ENCODE data around the gene SLC9A9. TPM values are rescaled to one million over a fixed set of nuclear protein-coding genes. Genes with fewer than 3 reads are reported as not detected.
A peak's percentile ranks its signal among the peaks of the same experiment; 100 is the strongest.

The SLC9A9 gene
- total and polyA plus RNA-seq, 9 of the 15 experiments (the other 6 are each of a cell fraction or from before 2014, with no cell fraction given): 0.03 to 0.13 TPM; not detected in 7

DNA sequence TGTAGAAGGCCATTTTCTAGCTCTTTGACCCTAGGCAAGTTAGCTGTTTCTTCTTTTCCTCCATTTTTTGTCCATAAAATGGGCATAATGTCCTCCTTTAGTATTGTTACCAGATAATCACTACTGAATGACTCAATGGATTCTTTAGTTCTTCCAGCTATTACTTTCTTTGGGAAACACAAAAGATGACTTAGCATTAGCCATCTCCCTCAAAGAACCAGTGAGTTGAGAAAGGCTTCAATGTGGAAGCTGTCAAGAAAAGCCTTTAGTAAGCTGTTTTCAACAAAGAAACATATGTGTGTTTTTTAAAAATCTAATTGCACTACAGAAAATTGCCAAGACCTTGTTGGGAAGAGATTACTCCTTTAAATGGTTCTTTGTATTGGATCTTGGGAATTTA, 135.7 kb downstream of the SLC9A9 start (continued):
- TF ChIP-seq RFX1 (IDR thresholded peaks at IDR 0.05) (no peak), HES1 (IDR thresholded peaks at IDR 0.05; ENCODE audit: low read depth) (no peak), ZBTB34 (CRISPR knock-in tag; IDR thresholded peaks at IDR 0.05) (no peak), RFX7 (CRISPR knock-in tag; IDR thresholded peaks at IDR 0.05) (no peak), HIVEP1 (CRISPR knock-in tag; IDR thresholded peaks at IDR 0.05) (no peak)
- TF ChIP-seq, protein P1, sequence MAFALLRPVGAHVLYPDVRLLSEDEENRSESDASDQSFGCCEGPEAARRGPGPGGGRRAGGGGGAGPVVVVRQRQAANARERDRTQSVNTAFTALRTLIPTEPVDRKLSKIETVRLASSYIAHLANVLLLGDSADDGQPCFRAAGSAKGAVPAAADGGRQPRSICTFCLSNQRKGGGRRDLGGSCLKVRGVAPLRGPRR (CRISPR knock-in tag; IDR thresholded peaks at IDR 0.05): no peak

DNA sequence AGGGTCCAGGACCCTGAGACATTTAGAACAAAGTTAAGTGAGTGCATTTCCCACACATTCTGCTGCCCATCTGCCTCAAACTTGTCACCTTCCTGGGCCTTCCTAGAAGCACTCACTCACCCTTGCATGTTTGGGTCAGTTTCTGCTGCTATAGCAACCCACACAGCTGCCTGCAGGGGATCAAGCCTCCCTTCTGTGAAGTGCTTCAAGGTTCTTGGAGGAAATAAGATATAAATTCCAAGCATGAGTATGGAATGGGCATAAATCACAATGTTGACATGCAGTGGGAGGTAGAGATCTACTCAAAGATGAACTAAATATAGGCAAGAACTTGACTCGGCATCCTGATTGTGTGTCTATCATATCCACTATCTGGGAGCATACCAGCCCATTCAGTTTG, 140.4 kb downstream of the SLC9A9 start:
- ChIA-PET CTCF (ENCODE audit: low intra/inter-chr PET ratio) (no interaction called here), POLR2A (interaction anchor here (1.0 kb wide), 1 partner anchor 8 kb away, joined by 3 read pairs; no protein-coding TSS in a partner anchor)
- 6% methylated on average over 1 of the region's 1 CpG for WGBS (ENCODE audit: insufficient coverage, low coverage, missing lambda C conversion rate)
- in situ Hi-C loops (cut with MboI) (no loop called here), intact Hi-C loops (cut with micrococcal nuclease) (no loop called here)
- TF ChIP-seq, protein P2, sequence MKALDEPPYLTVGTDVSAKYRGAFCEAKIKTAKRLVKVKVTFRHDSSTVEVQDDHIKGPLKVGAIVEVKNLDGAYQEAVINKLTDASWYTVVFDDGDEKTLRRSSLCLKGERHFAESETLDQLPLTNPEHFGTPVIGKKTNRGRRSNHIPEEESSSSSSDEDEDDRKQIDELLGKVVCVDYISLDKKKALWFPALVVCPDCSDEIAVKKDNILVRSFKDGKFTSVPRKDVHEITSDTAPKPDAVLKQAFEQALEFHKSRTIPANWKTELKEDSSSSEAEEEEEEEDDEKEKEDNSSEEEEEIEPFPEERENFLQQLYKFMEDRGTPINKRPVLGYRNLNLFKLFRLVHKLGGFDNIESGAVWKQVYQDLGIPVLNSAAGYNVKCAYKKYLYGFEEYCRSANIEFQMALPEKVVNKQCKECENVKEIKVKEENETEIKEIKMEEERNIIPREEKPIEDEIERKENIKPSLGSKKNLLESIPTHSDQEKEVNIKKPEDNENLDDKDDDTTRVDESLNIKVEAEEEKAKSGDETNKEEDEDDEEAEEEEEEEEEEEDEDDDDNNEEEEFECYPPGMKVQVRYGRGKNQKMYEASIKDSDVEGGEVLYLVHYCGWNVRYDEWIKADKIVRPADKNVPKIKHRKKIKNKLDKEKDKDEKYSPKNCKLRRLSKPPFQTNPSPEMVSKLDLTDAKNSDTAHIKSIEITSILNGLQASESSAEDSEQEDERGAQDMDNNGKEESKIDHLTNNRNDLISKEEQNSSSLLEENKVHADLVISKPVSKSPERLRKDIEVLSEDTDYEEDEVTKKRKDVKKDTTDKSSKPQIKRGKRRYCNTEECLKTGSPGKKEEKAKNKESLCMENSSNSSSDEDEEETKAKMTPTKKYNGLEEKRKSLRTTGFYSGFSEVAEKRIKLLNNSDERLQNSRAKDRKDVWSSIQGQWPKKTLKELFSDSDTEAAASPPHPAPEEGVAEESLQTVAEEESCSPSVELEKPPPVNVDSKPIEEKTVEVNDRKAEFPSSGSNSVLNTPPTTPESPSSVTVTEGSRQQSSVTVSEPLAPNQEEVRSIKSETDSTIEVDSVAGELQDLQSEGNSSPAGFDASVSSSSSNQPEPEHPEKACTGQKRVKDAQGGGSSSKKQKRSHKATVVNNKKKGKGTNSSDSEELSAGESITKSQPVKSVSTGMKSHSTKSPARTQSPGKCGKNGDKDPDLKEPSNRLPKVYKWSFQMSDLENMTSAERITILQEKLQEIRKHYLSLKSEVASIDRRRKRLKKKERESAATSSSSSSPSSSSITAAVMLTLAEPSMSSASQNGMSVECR (CRISPR knock-in tag; IDR thresholded peaks at IDR 0.05): no peak
- TF ChIP-seq MEIS2 (IDR thresholded peaks at IDR 0.05; ENCODE audit: partially characterized antibody): peak; percentile 23
- Histone ChIP-seq H3K9me3 (replicated peaks; ENCODE audit: control insufficient read depth, insufficient read depth, low read depth, low read length) (no peaks in the 10 kb centered on the region), H2AFZ (ENCODE audit: low read depth, low read length) (no peak overlapping the region), H4K20me1 (replicated peaks; ENCODE audit: control insufficient read depth, insufficient read depth, low read length) (no peaks in the 10 kb centered on the region), H3K27me3 (ENCODE audit: control insufficient read depth in 2 of 2, insufficient read depth in 2 of 2, low read length in 2 of 2) (peaks cover 0 to 2% of the 10 kb centered on the region in 2 experiments; a peak in 2 of 5 replicates), H3K9me1 (ENCODE audit: control insufficient read depth, insufficient read depth, low read length) (no peaks in the 10 kb centered on the region), H3K27ac (ENCODE audit: extremely low read depth, low read depth, low read length) (no peak overlapping the region), H3K36me3 (ENCODE audit: control insufficient read depth, insufficient read depth, low read length) (no peaks in the 10 kb centered on the region), H3K79me2 (ENCODE audit: control insufficient read depth, insufficient read depth, low read length) (no peaks in the 10 kb centered on the region), H3K4me2 (ENCODE audit: insufficient read depth, low read length) (no peak overlapping the region), H3K9ac (ENCODE audit: insufficient read depth in 1 of 2, low read depth in 2 of 2, low read length in 2 of 2) (no peak overlapping the region), H3K4me3 (no peak overlapping the region), H3K4me1 (replicated peaks in 1 of 2; ENCODE audit: control insufficient read depth in 2 of 2, insufficient read depth in 2 of 2, low read length in 2 of 2) (no peaks in the 10 kb centered on the region)
- ATAC-seq (no peak), DNase-seq (ENCODE audit: extremely low read depth in 1 of 4, low spot score in 3 of 4) (no peak), FAIRE-seq (no peak)
- no TSS peak for BruUV-seq (replicated peaks)
